Activated CD8-positive, alpha-beta T cell treated with anti-CD3 and anti-CD28 coated beads for 36 hours (primary cell): ENCODE measurements around the gene ELF1. TPM values are rescaled to one million over a fixed set of nuclear protein-coding genes. Genes with fewer than 3 reads are reported as not detected.
A peak's percentile ranks its signal among the peaks of the same experiment; 100 is the strongest.

Experiments
- ATAC-seq: fragments of 200-7000 bp; cut with Tn5 transposase; one replicate; pipeline ENCODE4 v1.10.0; 2021; ENCODE audit warnings: mild to moderate bottlenecking, moderate library complexity
- CTCF ChIA-PET: fragments of 350-600 bp; sonication (Branson Sonifier 250); formaldehyde crosslinking; loops from one replicate; lab custom pipeline; 2021; ENCODE audit warnings: antibody characterized with exemption; lab: Charles Lee
- POLR2A ChIA-PET: fragments of 350-600 bp; sonication (Branson Sonifier 250); formaldehyde crosslinking; loops from one replicate; lab custom pipeline; 2021; ENCODE audit warnings: antibody characterized with exemption; lab: Charles Lee
- DNase-seq: peaks from one replicate; pipeline ENCODE4 v3.0.0-alpha.2; 2020
- H3K27ac Mint-ChIP-seq: one replicate; pipeline ENCODE4 v1.8.0; 2021; ENCODE audit warnings: mild to moderate bottlenecking, mixed read lengths
- H3K27me3 Mint-ChIP-seq: one replicate; pipeline ENCODE4 v1.8.0; 2021; ENCODE audit warnings: mixed read lengths
- H3K36me3 Mint-ChIP-seq: one replicate; pipeline ENCODE4 v1.8.0; 2021; ENCODE audit warnings: low read depth, mixed read lengths
- H3K4me1 Mint-ChIP-seq: one replicate; pipeline ENCODE4 v1.8.0; 2021; ENCODE audit warnings: low read depth, mixed read lengths
- H3K4me3 Mint-ChIP-seq: one replicate; pipeline ENCODE4 v1.8.0; 2021; ENCODE audit warnings: mild to moderate bottlenecking, moderate library complexity, mixed read lengths
- H3K9me3 Mint-ChIP-seq: one replicate; pipeline ENCODE4 v1.8.0; 2021; ENCODE audit warnings: mixed read lengths
- intact Hi-C: fragments of 100-400 bp; cut with micrococcal nuclease; formaldehyde crosslinking; loops from one replicate; pipeline ENCODE4 v1.10.0; 2022
- total RNA-seq, 2 experiments: library from RNA; stranded (reverse); gene quantifications; one replicate each; pipeline ENCODE4 v1.2.3, GENCODE V29; 2021
- TF ChIP-seq, protein P1 (sequence below): fragments of 200-600 bp; IDR thresholded peaks from one replicate; pipeline ENCODE4 v1.8.0; 2022; ENCODE audit warnings: antibody characterized with exemption, mild to moderate bottlenecking

ELF1 gene
- total RNA-seq, 2 experiments from 2014 or later: 85.2 to 88.2 TPM

DNA sequence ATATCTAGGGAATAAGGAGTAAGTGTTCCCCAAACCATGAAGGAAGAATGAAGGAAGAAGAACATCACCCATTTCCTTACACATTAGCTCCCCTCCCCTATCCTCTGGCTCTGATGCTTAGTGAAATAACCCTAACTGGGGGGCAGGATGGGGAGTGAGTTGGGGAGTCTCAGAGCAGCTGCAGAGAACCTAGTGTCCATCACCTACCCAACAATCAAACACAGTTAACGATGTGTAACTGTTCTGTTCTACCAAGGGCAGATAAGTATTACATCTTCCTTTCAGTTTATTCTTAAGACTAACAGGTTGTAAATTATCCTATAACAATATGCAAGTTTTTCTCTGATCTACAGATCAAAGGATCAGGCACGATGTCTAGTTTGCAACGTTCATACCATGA is 12.8 kb downstream of the ELF1 start:
- peaks cover 72% of the 10 kb centered on the region for H3K4me1 Mint-ChIP-seq
- no peaks in the 10 kb centered on the region for H3K27me3 Mint-ChIP-seq
- H3K9me3 Mint-ChIP-seq: no peaks in the 10 kb centered on the region
- H3K27ac Mint-ChIP-seq: peak overlapping the region; percentile 95
- intact Hi-C loops: no loop called here
- ChIA-PET POLR2A (interaction anchor here (1.0 to 4.2 kb wide), 4 partner anchors 9 to 24 kb away, joined by 3 to 23 read pairs (median 4); partner anchors contain the start of gene ELF1), CTCF (interaction anchor here (1.0 to 1.3 kb wide), 4 partner anchors 8 to 49 kb away, joined by 3 to 4 read pairs (median 3); no protein-coding TSS in a partner anchor)
- TF ChIP-seq, protein P1, sequence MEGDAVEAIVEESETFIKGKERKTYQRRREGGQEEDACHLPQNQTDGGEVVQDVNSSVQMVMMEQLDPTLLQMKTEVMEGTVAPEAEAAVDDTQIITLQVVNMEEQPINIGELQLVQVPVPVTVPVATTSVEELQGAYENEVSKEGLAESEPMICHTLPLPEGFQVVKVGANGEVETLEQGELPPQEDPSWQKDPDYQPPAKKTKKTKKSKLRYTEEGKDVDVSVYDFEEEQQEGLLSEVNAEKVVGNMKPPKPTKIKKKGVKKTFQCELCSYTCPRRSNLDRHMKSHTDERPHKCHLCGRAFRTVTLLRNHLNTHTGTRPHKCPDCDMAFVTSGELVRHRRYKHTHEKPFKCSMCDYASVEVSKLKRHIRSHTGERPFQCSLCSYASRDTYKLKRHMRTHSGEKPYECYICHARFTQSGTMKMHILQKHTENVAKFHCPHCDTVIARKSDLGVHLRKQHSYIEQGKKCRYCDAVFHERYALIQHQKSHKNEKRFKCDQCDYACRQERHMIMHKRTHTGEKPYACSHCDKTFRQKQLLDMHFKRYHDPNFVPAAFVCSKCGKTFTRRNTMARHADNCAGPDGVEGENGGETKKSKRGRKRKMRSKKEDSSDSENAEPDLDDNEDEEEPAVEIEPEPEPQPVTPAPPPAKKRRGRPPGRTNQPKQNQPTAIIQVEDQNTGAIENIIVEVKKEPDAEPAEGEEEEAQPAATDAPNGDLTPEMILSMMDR: no peak
- no peak for ATAC-seq
- H3K4me3 Mint-ChIP-seq: peak overlapping the region; percentile 68
- no peak for DNase-seq
- peaks cover 34% of the 10 kb centered on the region for H3K36me3 Mint-ChIP-seq

DNA sequence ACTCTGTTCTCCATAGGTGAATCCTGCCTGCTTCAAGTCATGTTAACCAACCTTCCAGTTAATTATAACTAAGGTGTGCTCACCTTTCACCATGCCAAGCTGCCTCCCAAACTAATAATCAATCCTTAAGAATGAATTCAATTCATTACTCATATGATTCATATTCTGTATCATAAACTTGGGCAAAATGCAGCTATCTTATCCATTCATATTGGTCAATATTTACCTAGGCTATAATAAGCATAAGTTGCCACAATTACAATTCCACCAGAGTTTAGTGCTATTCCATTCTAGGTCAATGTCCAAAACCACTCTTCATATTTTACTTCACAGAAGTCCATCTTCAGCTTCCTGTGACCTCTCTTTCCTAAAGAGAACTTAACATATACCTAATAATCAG is 13.4 kb downstream of the ELF1 start:
- no peaks in the 10 kb centered on the region for H3K27me3 Mint-ChIP-seq
- H3K4me3 Mint-ChIP-seq: peak overlapping the region; percentile 68
- CTCF ChIA-PET: interaction anchor here (1.0 to 1.3 kb wide), 3 partner anchors 9 to 49 kb away, joined by 3 to 4 read pairs (median 3); no protein-coding TSS in a partner anchor
- DNase-seq: no peak
- TF ChIP-seq, protein P1: no peak
- intact Hi-C loops: loop anchor here (1.0 kb wide), 1 partner anchor 10 kb away; no protein-coding TSS in a partner anchor
- ATAC-seq: no peak
- peaks cover 70% of the 10 kb centered on the region for H3K4me1 Mint-ChIP-seq
- H3K36me3 Mint-ChIP-seq: peaks cover 31% of the 10 kb centered on the region
- peak overlapping the region; percentile 95 for H3K27ac Mint-ChIP-seq
- H3K9me3 Mint-ChIP-seq: no peaks in the 10 kb centered on the region
- POLR2A ChIA-PET: interaction anchor here (1.0 to 4.2 kb wide), 5 partner anchors 8 to 24 kb away, joined by 3 to 23 read pairs (median 4); partner anchors contain the start of gene ELF1

DNA sequence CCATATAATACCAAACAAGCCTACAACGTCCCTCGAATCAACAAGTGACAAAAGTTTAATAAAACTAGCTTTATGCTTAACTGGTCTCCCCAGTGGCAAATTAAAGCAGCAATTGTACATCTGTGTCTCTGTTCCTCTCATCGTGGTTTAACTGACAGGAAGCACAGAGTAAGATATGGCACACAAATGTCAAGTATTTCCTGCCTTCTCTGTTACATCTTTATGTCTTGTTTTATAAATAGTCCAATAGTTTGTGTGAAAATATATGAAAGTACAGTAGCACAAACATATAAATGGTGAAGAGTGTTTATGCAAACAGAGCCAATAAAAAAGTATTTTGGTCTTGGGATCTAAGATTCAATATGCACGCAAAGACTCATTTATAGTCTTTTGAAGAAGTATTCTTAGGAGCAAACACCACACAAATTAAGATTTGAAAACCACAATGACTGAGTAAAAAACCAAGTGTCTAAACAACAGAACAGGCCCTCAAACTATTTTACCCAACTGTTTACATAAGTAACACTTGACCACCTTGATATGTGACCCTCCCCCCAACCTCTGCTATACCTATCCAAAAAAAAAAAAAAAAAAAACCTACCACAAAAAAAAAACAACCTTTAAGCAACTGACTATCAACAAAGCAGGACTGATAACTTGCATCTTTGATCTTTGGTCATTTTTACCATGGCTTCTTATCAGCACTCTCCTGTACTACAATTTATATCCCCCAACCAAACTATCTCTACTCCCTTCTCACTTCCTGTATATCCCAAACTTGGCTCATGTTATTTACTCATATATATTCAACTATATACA is 14.0 kb downstream of the ELF1 start:
- DNase-seq (no peak), ATAC-seq (peak; percentile 80)
- CTCF ChIA-PET: interaction anchor here (1.0 to 1.3 kb wide), 2 partner anchors 9 to 49 kb away, joined by 3 read pairs; no protein-coding TSS in a partner anchor
- no peaks in the 10 kb centered on the region for H3K27me3 Mint-ChIP-seq
- intact Hi-C loops: loop anchor here (1.0 kb wide), 1 partner anchor 10 kb away; no protein-coding TSS in a partner anchor
- POLR2A ChIA-PET: interaction anchor here (0.6 to 4.2 kb wide), 6 partner anchors 8 to 56 kb away, joined by 3 to 23 read pairs (median 3); partner anchors contain the start of genes ELF1 and WBP4
- no peaks in the 10 kb centered on the region for H3K9me3 Mint-ChIP-seq
- peaks cover 71% of the 10 kb centered on the region for H3K4me1 Mint-ChIP-seq
- peak overlapping the region; percentile 68 for H3K4me3 Mint-ChIP-seq
- H3K27ac Mint-ChIP-seq: peak overlapping the region; percentile 95
- TF ChIP-seq, protein P1: no peak
- H3K36me3 Mint-ChIP-seq: peaks cover 31% of the 10 kb centered on the region

DNA sequence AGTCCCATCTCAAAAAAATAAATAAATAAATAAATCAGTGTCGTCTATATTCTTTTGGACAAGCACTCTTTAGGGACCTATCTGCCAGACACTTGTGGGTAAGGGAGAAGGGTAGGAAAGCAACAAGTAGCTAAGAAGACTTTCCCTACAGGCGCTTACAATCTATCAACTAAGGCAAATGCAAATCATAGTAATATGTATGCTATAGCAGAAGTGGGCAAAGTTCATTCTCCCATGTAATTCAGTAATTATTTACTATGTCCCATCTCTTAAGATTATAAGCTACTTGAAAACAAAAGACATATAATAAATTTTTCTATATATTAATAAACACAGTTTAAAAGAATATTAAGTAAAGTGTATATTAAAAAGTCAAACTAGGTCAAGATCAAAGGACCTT is 16.5 kb downstream of the ELF1 start:
- Mint-ChIP-seq H3K36me3 (peaks cover 40% of the 10 kb centered on the region), H3K4me3 (no peak overlapping the region), H3K9me3 (no peaks in the 10 kb centered on the region), H3K4me1 (peaks cover 75% of the 10 kb centered on the region), H3K27me3 (no peaks in the 10 kb centered on the region), H3K27ac (peak overlapping the region; percentile 79)
- intact Hi-C loops: no loop called here
- CTCF ChIA-PET: interaction anchor here (1.0 to 2.9 kb wide), 7 partner anchors 8 to 225 kb away, joined by 3 to 13 read pairs (median 5); partner anchors contain the start of gene ELF1
- POLR2A ChIA-PET: interaction anchor here (1.1 to 2.8 kb wide), 5 partner anchors 10 to 59 kb away, joined by 3 to 15 read pairs (median 4); partner anchors contain the start of gene WBP4
- TF ChIP-seq, protein P1: no peak
- ATAC-seq: no peak
- DNase-seq: no peak
